ENCODE data around the gene UBIAD1. TPM values are rescaled to one million over a fixed set of nuclear protein-coding genes. Genes with fewer than 3 reads are reported as not detected.

Gene UBIAD1
- total and polyA plus RNA-seq, 9 of the 15 experiments (the other 6 are each of a cell fraction or from before 2014, with no cell fraction given) = 6.2 to 34.3 (median 22.3) TPM

GRCh38 chr1:11262171-11263049, 10.6 kb upstream of the UBIAD1 start, which contains the start of gene MTOR (continued):
- TF ChIP-seq NCOA4 (IDR thresholded peaks at IDR 0.05; ENCODE audit: partially characterized antibody) (no peak), STAG1 (CRISPR knock-in tag; IDR thresholded peaks at IDR 0.05; ENCODE audit: borderline replicate concordance) (no peak), ZFP36 (IDR thresholded peaks at IDR 0.05; ENCODE audit: low read depth, low read length, partially characterized antibody) (no peak), NELFE (IDR thresholded peaks at IDR 0.05; ENCODE audit: insufficient read depth, insufficient read length) (no peak), ZNF146 (CRISPR knock-in tag; IDR thresholded peaks at IDR 0.05; ENCODE audit: unreplicated experiment) (no peak), FOXJ3 (CRISPR knock-in tag; IDR thresholded peaks at IDR 0.05) (no peak), RBM14 (IDR thresholded peaks at IDR 0.05; ENCODE audit: borderline replicate concordance, insufficient read depth, low read depth, low read length) (no peak), RBM22 (IDR thresholded peaks at IDR 0.05; ENCODE audit: low read depth, low read length, poor library complexity, severe bottlenecking) (no peak), DPF2 (IDR thresholded peaks at IDR 0.05) (no peak; the same call in 1 of the 2 replicates), CTBP1 (IDR thresholded peaks at IDR 0.05; ENCODE audit: borderline replicate concordance) (peak; percentile 83; the same call in 1 of the 2 replicates), GABPA (tag; conservative IDR thresholded peaks at IDR 0.05; ENCODE audit: low read depth) (peak; percentile 100), BRF2 (IDR thresholded peaks at IDR 0.05; ENCODE audit: borderline replicate concordance, insufficient read depth, insufficient read length) (no peak), MCM2 (IDR thresholded peaks at IDR 0.05; ENCODE audit: low read depth) (no peak), MTF1 (CRISPR knock-in tag; IDR thresholded peaks at IDR 0.05; ENCODE audit: borderline replicate concordance) (no peak), ZNF311 (CRISPR knock-in tag; IDR thresholded peaks at IDR 0.05) (no peak), TGIF2 (CRISPR knock-in tag; IDR thresholded peaks at IDR 0.05) (no peak), ZZZ3 (IDR thresholded peaks at IDR 0.05) (peak; percentile 87), RFX7 (CRISPR knock-in tag; IDR thresholded peaks at IDR 0.05) (no peak), CBX3 (IDR thresholded peaks at IDR 0.05; ENCODE audit: borderline replicate concordance in 1 of 2, low read length in 2 of 2) (peak in 1 of 2 experiments; percentile 97; a peak in 2 of 3 replicates), XRCC4 (IDR thresholded peaks at IDR 0.05; ENCODE audit: extremely low read depth, insufficient read depth, insufficient read length) (no peak), CGGBP1 (CRISPR knock-in tag; IDR thresholded peaks at IDR 0.05) (0 out of 2 replicates have a peak, but pooled peaks have one; percentile 16), RAD51 (IDR thresholded peaks at IDR 0.05; ENCODE audit: borderline replicate concordance, low read depth) (no peak), ZNF41 (CRISPR knock-in tag; conservative IDR thresholded peaks at IDR 0.05) (0 out of 2 replicates have a peak, but pooled peaks have one; percentile 26), ELF1 (tag; IDR thresholded peaks at IDR 0.05) (no peak), USF1 (CRISPR knock-in tag; IDR thresholded peaks at IDR 0.05) (peak; percentile 39; the same call in 1 of the 2 replicates), CBX8 (IDR thresholded peaks at IDR 0.05; ENCODE audit: borderline replicate concordance, extremely low read depth, low read depth, low read length, poor library complexity, severe bottlenecking) (no peak), CBX5 (IDR thresholded peaks at IDR 0.05; ENCODE audit: borderline replicate concordance, low read depth) (no peak)
